SIG-M5 treated with dmso at 0.1 percent for 504 hours (cell line): ENCODE measurements around the gene RPAIN.
A peak's percentile ranks its signal among the peaks of the same experiment; 100 is the strongest.

Experiments used
- DNase-seq: peaks from one replicate; lab custom pipeline; 2025; ENCODE audit not compliant: unreplicated experiment; lab: John Stamatoyannopoulos, UW

The RPAIN gene, protein sequence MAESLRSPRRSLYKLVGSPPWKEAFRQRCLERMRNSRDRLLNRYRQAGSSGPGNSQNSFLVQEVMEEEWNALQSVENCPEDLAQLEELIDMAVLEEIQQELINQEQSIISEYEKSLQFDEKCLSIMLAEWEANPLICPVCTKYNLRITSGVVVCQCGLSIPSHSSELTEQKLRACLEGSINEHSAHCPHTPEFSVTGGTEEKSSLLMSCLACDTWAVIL

DNA sequence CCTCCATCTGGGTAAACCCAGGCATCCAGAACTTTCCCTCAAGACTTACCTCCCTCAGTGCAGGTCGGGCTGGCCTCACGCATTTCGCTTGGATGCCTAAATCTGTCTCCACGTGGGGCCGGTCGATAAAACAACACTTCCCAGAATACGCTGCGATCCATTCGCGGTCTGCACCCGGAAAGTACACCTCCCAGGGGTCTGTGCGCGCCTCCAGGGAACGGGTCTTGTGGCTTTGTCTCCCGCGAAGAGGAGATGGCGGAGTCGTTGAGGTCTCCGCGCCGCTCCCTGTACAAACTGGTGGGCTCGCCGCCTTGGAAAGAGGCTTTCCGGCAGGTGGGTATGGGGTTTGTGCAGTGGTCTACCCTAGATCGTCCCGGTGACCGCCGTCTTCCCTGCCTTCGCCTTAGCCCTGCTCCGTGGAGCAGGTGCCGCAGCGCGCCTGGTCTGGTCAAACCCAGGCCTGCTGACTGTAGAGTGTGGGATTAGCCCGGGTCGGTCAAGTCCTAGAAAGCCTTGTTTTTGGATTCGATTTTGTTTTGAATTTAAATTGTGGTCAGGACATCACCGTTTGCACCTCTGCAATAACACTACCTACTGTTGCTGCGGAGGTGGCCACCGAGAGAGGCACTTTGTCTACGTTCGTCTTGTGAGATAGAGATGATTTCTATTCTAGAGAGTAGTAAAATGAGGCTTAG is at the start of gene RPAIN:
TSS of gene RPAIN (plus strand) at position 224 of the 695 bp plus-strand sequence. CDS start at position 253, 29 bp downstream.
- DNase-seq: peak; percentile 91

DNA sequence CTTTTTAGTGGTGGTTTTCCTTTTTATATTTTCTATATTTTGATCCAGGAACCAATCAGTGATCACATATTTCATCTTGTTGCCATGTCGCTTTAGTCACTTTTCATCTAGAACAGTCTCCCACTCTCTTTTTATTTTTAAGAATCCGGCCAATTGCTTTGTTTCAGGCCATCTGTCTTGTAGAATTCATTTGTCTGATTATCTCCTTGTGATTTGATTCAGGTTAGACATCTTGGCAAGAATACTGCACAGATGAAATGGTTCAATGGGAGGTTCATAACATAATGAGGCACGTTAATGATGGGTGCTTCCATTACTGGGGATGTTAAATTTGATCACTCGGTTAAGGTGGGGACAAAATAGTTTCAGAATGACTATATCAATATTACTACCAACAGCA is 49.6 kb upstream of the RPAIN start:
- no peak for DNase-seq

DNA sequence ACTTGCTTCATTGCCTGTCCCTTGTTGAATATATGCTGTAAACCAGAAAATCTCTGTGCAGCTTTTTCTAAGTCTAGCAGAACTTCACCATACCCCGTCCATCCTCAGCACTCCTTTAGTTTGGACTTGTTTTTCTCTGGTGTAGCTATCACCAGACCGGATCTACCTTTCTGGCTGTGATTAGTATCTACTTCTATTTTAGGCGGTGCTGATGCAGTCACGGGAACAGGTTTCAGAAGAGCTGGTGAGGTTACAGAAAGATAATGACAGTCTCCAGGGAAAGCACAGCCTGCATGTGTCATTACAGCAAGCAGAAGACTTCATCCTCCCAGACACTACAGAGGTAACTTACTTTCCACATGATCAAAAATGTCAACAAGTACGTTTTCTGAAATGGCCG is 46.9 kb upstream of the RPAIN start:
- no peak for DNase-seq

DNA sequence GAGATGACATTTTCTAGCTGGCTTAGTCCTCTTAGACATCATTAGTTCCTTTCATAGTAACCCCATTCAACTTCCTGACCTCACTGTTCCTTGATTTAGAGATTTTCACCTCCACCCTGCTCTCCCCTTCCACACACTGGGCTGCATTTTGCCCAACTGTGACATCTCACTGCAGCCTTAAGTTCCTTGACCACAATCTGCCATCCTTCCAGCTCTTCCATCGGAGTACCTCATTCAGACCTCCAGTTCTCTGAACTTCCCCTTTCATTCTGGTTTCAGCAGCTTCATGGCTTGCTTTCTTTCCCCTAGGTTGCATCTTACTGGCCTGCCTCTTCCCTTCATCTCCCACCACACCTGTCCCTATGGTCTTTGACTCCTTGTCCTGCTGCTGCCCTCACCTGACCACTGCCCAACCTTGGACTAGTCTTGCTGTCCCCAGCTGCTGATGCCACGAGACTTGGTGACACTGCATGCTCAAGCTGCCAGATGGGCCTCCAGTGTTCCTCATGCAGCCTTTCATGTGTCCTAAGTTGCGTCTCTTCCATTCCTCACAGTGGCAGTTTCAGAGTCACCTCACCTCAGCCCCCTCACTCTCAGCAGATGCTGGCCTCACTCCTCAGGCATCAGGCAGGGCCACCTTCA is 41.3 kb upstream of the RPAIN start:
- peak; percentile 11 for DNase-seq

DNA sequence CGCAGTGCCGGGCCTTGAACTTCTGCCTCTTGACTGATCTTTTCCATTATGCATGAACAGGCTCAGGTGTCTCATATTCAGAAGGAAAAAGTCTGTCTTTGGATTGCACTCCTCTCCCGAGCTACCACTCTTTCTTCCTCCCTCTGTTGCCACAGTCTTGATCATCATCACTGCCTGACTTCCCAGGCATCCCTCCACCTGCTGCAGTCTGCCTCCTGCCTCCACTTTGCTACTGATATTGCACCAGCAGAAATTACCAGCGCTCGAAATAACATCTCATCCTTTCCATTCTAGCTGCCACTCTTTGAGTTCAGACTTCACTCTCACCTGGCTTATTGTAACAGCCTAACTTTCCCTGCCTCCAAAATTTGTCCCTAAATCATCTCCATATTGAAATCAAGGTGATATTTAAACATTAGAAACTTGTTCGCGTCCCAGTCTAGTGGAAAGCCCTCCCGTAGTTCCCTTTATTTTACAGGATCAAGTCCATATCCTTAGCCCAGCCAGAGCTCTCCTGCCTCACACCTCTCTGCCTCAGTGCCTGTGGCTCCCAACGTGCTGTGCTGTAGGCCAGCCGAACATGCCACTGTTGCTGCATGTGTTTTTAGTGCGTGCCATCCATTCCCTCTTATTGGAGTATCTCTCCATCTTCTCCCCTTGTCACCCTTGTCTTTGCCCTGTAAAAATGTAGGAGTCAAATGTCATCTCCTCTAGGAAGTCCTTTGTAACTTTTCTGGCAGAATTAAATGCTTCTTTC is 40.5 kb upstream of the RPAIN start:
- DNase-seq: no peak

DNA sequence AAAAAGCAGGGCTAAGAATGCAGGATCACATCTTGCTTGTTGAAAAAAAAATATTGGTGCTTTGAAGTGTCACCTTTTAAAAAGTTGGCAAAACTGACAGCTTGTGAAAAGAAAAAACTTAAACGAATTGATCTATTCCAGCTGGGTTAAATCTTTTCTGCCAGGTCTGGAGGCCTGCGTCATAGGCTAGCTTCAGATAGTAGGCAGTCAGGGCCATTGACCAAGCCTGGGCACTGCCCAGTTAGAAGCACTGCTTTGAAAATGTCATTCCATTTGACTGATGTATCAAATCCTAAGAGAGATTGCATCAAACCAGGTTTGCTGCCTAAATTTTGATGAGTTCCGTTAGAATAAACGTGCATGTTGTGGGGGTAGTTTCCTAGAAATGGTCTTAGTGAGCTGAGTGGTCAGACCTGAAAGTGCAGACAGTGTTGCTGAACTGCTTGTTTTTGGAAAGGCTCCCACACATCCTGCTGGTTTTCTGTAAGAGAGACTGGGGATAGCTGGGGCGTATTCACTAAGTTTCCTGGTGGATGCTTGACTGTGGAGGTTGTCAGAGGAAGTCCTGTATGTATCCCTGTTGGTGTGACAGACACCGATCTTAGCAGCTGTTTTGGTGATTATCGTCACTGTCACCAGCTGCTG is 39.4 kb upstream of the RPAIN start:
- DNase-seq: no peak

DNA sequence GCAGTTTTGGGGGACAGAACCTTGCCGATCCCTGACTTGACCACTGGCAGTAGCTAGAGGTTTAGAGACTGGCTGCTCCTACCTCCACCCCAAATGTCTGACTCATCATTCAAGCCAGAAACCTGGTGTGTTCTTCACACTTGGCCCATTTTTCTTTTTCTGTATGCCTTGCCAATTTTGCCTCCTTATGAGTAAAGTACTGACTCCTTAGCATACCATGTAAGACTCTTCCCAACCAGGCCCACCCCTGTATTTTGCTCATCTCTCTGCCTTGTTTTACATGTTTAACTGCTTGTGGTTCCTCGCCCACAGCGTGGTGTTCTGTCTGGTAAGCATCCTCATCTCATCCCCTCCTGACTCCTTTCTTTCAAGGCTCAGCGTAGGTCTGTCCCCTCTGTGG is 38.4 kb upstream of the RPAIN start:
- DNase-seq: no peak

DNA sequence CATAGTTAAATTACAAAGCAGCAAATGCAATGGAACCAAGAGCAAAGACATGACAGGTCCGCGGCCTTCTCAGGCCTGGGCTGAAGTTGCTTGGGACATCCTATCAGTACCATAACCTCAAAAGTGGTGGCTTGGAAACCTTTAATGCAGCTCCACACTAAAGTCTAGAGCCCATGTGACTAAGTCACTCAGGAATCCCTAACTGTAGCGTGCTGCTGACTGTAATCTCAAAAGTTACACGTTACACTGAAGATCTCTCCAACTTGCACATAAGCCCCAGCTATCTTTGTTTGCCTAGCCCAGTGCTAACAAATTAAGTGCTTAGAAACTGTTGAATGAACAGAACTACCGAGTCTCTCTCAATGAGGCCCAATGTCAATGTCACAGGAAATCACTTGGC is 28.3 kb upstream of the RPAIN start:
- DNase-seq: no peak

DNA sequence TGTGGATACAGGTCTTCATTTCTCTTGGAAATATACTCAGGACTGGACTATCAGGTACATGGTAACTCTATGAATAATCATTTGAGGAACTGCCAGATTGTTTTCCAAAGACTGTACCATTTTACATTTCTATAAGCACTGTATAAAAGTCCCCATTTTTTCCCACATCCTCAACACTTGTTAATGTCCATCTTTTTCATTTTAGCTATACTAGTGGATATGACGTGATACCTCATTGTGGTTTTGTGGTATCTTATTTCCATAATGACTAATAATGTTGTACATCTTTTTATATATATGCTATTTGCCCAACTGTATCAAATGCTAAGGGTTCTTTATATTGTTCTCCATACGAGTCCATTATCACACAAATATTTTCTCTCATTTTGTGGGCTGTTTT is 23.4 kb upstream of the RPAIN start:
- DNase-seq: no peak

DNA sequence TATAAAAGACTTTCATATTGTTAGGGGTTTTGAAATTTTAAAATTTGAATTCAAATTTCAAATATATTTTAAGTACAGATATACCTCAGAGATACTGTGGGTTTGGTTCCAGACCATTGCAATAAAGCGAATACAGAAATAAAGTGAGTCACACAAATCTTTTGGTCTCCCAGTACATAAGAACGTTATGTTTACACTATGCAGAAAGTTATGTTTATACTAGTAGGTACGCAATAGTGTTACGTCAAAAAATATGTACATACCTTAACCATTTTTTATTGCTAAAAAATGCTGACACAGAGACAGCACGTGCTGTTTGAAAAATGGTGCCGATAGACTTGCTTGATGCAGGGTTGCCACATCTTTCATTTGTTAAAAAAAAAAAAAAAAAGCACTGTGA is 20.2 kb upstream of the RPAIN start:
- DNase-seq: no peak

DNA sequence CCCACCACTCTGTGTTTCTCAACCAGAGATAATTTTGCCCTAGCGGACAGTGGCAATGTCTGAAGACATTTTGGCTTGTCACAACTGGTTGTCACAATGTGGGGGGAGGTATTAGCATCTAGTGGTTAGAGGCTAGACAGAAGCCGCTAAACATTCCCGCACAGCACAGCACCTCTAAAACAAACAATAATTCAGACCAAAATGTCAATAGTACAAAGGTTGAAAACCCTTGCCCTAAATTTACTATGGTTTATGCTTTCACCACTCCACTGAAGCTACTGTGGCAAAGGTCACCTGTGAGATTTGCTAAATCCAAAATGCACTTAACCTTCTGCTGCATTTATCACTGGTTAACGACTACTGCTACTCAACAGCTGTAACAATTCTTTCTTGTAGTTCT is 14.6 kb upstream of the RPAIN start:
- no peak for DNase-seq

DNA sequence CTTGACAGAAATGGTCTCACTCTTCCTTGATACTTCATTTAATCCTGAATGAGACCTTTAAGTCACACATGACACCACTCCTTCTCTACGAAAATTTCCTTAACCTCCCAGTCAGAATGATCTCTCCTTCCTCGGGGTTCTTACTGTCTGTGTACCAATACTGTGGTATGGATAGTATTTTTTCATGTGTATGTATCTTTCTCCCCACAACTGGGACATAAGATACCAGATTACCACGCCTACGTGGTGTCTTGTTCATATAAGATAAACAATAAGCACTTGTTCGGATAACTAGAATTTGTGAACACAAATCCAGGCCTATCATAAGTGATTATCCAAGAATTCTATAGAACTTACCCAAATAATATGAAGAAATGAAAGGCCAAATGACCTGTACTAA is 11.8 kb upstream of the RPAIN start:
- DNase-seq: no peak

DNA sequence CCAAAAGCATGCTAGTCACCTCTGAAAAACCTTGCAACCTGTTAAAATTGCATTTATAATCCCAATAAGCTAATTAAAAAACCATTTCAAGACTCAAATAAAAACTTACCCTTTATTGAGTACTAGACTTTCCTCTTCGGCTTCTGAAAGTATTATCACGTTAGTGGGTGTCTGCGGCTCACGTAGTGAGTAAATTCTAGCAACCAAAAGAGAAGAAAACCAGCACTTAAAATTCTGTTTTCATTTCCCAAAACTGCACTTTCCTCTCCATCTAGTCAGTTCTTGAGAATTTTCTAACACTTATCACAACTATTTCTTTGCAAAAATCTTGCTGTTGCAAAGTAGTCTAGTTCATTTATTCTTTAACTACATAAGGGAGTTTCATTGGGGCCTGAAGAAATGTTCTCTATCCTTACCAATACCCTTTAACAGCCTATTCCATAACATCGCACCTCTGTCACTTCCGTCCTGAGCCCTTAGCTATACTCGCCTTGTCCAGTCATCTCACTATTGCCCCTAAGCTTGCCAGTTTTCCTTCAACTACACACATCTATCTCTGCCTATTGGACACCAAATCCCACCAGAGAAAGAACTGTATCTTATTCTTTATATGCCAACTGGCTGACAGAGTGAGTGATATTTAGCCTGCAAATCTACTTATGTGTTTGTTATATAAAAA is 9.2 kb upstream of the RPAIN start:
- DNase-seq: no peak

DNA sequence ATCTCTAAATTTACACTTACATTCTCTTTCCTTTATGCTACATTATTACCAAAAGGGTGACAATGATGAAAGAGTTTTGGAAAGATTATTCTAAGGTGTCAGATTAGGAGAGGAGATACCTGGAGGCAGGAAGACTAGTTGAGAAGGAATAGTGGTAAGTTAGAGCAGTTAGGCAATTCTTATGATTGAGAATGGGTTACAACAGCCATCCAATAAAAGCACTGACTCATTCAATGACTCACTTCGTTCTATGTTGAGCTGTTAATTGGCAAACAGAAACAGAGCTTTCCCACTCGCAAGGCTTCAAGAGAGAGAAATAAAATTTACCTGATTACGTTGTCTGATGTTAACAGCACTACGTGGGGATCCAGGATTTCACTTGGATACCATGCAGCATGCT is 6.3 kb upstream of the RPAIN start:
- DNase-seq: peak; percentile 83

DNA sequence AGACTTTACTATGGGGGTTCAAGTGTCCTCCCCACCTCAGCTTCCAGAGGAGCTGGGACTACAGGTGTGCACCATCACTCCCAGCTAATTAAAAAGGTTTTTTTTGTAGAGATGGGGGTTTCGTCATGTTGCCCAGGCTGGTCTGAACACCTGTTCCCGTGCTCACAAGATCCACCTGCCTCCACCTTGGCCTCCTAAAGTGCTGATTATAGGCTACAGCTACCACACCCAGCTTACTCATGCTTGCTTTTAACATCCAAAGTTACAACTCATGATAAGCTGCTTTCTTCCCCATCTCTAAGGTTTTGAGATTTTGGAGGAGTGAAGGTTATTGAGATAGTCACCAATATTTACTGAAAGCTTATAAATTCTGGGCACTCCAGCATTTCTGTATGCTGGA is 3.1 kb upstream of the RPAIN start:
- DNase-seq: no peak

DNA sequence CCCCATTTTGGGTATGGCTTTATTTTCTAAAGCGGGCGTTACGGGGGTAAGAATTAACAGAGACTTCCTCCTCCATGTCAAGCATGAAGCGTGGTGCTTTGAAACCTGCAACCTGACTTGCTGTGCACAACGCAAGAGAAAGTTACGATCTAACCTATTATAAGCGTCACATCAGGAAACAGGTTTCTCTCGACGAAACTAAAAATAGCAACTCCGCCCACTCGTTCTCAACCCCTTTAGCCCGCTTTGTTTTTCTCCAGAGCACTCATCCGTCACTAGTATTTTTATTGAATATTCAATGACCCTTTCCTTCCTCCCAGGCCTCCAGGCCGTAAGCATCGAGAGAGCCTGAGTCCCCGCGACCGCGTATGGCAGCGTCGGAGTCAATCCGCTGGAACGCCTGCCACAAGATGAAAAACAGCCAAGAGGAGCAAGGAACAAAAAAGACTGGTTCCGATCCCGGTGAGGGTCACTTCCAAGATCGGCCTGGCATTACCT is 1.1 kb upstream of the RPAIN start:
- peak; percentile 72 for DNase-seq

DNA sequence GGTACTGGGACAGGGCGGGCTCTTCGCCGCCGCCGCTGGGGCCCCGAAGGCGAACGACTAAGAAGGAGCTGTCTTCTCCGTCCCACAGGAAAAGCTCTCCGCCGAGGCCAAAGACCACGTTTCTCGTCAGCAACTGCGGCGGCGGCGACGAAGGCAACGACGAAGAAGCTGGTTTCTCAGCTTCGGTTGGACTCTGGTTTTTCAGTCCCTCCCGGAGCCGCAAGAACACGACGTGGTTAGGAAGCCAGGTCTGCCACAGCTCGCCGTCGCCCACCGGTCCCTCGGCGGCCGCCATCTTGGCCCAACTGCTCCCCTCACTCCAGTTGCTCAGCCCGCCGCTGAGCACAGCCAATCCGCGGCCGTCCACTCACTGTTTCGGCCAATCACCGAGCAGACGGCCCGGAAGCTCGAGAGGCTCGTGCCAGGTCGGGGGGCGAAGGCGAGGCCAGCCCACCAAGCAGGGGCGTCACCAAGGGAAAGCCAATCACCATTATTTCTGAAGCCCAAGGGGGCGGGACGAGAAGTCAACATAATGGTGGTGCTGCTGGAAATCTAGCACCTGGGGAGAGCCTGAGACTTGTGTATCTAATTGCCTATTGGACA is 525 bp upstream of the RPAIN start, which contains the start of gene NUP88:
TSS of gene NUP88 (minus strand) at position 307 of the 603 bp plus-strand sequence. CDS start at position 295, 12 bp downstream.
- DNase-seq: peak; percentile 97

DNA sequence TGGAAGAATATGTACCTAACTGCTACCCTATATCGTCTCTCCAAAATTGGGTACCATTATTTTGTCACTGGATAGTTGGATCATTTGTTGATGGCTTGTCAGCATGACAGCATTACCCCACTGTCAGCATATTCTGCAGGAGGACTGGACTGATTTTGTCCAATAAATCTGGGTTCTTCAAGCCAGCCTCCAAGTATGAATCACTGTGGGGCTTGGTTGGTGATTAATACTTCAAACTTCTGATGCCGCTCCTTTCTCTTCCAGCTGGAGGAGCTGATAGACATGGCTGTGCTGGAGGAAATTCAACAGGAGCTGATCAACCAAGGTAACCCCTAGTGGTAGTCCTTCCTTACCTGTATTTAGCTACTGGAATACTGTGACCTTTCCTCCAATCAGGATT is 2.5 kb downstream of the RPAIN start:
- DNase-seq: no peak

DNA sequence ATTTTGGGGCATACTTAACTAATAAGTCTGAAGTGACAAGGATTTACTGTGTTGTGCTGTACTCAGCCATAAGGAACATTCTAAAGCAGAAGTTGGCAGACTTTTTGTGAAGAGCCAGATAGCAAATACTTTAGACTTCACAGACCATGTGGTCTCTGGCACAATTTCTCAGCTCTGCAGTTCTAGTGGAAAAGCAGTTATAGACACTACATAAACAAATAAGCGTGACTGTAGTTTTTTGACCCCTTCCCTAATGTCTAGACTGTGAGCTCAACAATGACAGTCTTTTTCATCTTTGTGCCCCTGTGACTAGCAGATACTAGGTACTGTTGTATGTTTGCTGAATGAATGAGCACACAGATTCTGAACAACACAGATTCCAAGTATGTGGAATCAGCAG is 4.9 kb downstream of the RPAIN start:
- DNase-seq: no peak

DNA sequence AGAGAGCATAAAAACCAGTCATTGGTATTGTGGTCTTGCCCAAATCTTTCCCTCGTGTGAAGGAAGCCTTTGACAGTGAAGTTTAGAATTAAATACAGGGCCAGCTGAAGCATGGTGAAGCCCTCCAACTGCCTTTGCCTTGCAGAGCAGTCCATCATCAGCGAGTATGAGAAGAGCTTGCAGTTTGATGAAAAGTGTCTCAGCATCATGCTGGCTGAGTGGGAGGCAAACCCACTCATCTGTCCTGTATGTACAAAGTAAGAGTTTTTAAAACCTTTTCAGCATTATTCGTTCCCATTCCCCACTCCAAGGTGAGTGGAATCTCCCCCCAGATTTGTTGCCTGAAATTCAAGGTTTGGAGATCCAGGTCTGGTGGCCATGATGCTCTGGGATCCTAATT is 5.8 kb downstream of the RPAIN start:
- no peak for DNase-seq
